Loucy (cell line): Measurements from ENCODE around the gene PLD2.

Experiments used
- H2AFZ ChIP-seq: fragments of 200-600 bp; sonication (generic); 2 replicates; pipeline ENCODE4 v1.6.0; 2016; ENCODE audit warnings: antibody characterized with exemption, mild to moderate bottlenecking, low read length, moderate library complexity
- H3F3A ChIP-seq: fragments of 200-600 bp; 2 replicates; pipeline ENCODE4 v1.6.0; 2016; ENCODE audit warnings: antibody characterized with exemption, low read depth, mild to moderate bottlenecking
- H3K27me3 ChIP-seq: fragments of 200-600 bp; sonication (generic); 2 replicates; pipeline ENCODE4 v1.6.1; 2014; ENCODE audit warnings: low read length, mild to moderate bottlenecking; ENCODE audit not compliant: insufficient read depth, poor library complexity, severe bottlenecking
- H3K36me3 ChIP-seq: fragments of 200-600 bp; sonication (generic); 2 replicates; pipeline ENCODE4 v1.6.1; 2016; ENCODE audit warnings: low read length; ENCODE audit not compliant: insufficient read depth
- H3K4me1 ChIP-seq: fragments of 200-600 bp; sonication (generic); 2 replicates; pipeline ENCODE4 v1.5.1; 2014; ENCODE audit warnings: low read length, mild to moderate bottlenecking; ENCODE audit not compliant: insufficient read depth, poor library complexity, severe bottlenecking
- H3K4me2 ChIP-seq: fragments of 200-600 bp; sonication (generic); 2 replicates; pipeline ENCODE4 v1.6.0; 2014; ENCODE audit warnings: antibody characterized with exemption, low read length, low read depth, mild to moderate bottlenecking; ENCODE audit not compliant: poor library complexity, severe bottlenecking
- H3K4me3 ChIP-seq: fragments of 200-600 bp; sonication (generic); 2 replicates; pipeline ENCODE4 v1.5.1; 2014; ENCODE audit warnings: low read length, mild to moderate bottlenecking, mixed read lengths; ENCODE audit not compliant: poor library complexity, severe bottlenecking
- H3K79me2 ChIP-seq: fragments of 200-600 bp; sonication (generic); 2 replicates; pipeline ENCODE4 v1.6.1; 2014; ENCODE audit warnings: low read length; ENCODE audit not compliant: insufficient read depth
- H3K9ac ChIP-seq: fragments of 200-600 bp; sonication (generic); 2 replicates; pipeline ENCODE4 v1.6.0; 2014; ENCODE audit warnings: mild to moderate bottlenecking, low read depth, low read length, moderate library complexity; ENCODE audit not compliant: poor library complexity, severe bottlenecking
- H3K9me2 ChIP-seq: fragments of 200-600 bp; sonication (generic); replicated peaks from 2 replicates; pipeline ENCODE4 v1.6.1; 2016; ENCODE audit warnings: low read depth, low read length, mixed read lengths
- H3K9me3 ChIP-seq: fragments of 200-600 bp; sonication (generic); 2 replicates; pipeline ENCODE4 v1.6.1; 2014; ENCODE audit warnings: mild to moderate bottlenecking, antibody characterized with exemption, low read length, low read depth; ENCODE audit not compliant: insufficient read depth
- H4K20me1 ChIP-seq: fragments of 200-600 bp; sonication (generic); 2 replicates; pipeline ENCODE4 v1.6.0; 2014; ENCODE audit warnings: antibody characterized with exemption, low read length, mild to moderate bottlenecking; ENCODE audit not compliant: insufficient read depth, poor library complexity, severe bottlenecking
- EZH2phosphoT487 ChIP-seq: fragments of 200-600 bp; IDR thresholded peaks from 2 replicates; pipeline ENCODE4 v1.6.1; 2018; ENCODE audit warnings: antibody characterized with exemption, mild to moderate bottlenecking, moderate library complexity, borderline replicate concordance
- TF ChIP-seq, protein P1 (sequence below): fragments of 200-600 bp; sonication (generic); conservative IDR thresholded peaks from 2 replicates; pipeline ENCODE4 v1.5.1; 2014; ENCODE audit warnings: mild to moderate bottlenecking, antibody characterized with exemption, low read length

PLD2 gene

DNA sequence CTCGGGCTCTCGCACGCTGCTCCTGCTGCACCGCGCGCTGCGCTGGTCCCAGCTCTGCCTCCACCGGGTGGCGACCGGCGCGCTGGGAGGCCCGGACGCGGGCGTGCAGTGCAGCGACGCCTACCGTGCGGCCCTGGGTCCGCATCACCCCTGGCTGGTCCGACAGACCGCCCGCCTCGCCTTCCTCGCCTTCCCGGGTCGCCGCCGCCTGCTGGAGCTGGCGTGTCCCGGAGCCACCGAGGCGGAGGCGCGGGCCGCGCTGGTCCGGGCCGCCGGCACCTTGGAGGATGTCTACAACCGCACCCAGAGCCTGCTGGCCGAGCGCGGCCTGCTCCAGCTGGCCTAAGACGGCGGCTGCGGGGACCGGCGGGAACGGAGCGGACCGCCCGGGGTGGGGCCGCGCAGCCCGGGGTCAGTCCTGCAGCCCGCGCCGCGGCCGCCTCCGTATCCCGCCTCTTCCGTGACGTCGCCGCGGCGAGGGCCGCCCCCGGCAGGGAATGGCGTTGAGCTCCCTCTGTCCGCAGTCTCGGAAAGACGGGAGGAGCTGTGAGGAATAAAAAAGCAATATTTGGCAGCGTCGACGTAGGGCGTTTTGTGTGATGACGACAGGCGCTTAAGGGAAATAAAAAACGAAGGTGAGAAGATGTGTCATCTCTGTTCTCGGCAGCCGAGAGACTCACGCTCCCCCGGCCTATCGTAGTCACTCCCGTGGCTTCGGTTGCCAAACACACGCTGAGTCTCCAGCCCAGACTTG is 16.8 kb upstream of the PLD2 start:
- H4K20me1 ChIP-seq = no peaks in the 10 kb centered on the region
- H3K27me3 ChIP-seq = no peaks in the 10 kb centered on the region
- no peaks in the 10 kb centered on the region for H3K79me2 ChIP-seq
- peak overlapping the region; percentile 84 for H2AFZ ChIP-seq
- H3F3A ChIP-seq = peaks cover 4% of the 10 kb centered on the region; the same call in 1 of the 2 replicates
- peak overlapping the region; percentile 69 for H3K9ac ChIP-seq
- no peaks in the 10 kb centered on the region for H3K36me3 ChIP-seq
- no peaks in the 10 kb centered on the region for H3K9me2 ChIP-seq
- H3K4me1 ChIP-seq = peaks cover 10% of the 10 kb centered on the region
- H3K9me3 ChIP-seq = no peaks in the 10 kb centered on the region
- peak overlapping the region; percentile 85 for H3K4me2 ChIP-seq
- peak overlapping the region; percentile 72 for H3K4me3 ChIP-seq
- TF ChIP-seq, protein P1, sequence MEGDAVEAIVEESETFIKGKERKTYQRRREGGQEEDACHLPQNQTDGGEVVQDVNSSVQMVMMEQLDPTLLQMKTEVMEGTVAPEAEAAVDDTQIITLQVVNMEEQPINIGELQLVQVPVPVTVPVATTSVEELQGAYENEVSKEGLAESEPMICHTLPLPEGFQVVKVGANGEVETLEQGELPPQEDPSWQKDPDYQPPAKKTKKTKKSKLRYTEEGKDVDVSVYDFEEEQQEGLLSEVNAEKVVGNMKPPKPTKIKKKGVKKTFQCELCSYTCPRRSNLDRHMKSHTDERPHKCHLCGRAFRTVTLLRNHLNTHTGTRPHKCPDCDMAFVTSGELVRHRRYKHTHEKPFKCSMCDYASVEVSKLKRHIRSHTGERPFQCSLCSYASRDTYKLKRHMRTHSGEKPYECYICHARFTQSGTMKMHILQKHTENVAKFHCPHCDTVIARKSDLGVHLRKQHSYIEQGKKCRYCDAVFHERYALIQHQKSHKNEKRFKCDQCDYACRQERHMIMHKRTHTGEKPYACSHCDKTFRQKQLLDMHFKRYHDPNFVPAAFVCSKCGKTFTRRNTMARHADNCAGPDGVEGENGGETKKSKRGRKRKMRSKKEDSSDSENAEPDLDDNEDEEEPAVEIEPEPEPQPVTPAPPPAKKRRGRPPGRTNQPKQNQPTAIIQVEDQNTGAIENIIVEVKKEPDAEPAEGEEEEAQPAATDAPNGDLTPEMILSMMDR = peak; percentile 64
- no peak for TF ChIP-seq EZH2phosphoT487

DNA sequence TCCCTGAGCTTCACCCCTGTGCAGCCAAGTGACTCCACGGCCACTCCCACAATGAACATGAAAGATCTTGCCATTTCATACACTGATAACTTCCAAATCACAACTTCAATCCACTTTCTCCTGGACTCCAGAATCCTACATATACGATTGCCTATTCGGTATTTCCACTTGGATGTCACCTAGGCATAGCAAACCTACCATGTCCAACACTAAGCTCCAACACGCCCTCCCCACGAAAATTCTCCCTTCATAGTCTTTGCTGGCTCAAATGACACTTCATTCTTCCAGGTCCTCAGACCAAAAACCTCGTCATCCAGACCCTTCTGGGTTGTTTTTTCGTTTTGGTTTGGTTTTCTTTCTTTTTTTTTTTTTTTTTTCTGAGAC is 16.3 kb upstream of the PLD2 start:
- Histone ChIP-seq H2AFZ (peak overlapping the region; percentile 84), H3K9me3 (no peaks in the 10 kb centered on the region), H3K4me2 (peak overlapping the region; percentile 85), H3K79me2 (no peaks in the 10 kb centered on the region), H3K9ac (peak overlapping the region; percentile 69), H3F3A (peaks cover 4% of the 10 kb centered on the region; the same call in 1 of the 2 replicates), H3K4me1 (peaks cover 10% of the 10 kb centered on the region), H3K27me3 (no peaks in the 10 kb centered on the region), H3K4me3 (peak overlapping the region; percentile 72), H3K9me2 (no peaks in the 10 kb centered on the region), H3K36me3 (no peaks in the 10 kb centered on the region), H4K20me1 (no peaks in the 10 kb centered on the region)
- TF ChIP-seq, protein P1 = no peak
- TF ChIP-seq EZH2phosphoT487 = no peak

DNA sequence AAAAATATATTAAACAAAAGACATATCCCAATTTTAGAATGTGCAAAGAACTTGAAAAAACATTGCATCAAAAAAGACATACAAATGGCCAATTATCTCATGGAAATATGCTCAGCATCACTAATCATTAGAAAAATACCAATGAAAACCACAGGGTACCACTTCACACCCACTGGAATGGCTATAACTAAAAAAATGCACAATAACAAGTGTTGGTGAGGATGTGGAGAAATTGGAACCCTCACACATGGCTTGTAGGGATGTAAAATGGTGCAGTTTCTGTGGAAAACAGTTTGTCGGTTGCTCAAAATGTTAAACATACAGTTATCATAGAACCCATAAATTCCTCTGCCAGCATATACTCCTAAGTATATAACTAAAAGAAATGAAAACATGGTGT is 11.8 kb upstream of the PLD2 start:
- H4K20me1 ChIP-seq = no peaks in the 10 kb centered on the region
- H3K27me3 ChIP-seq = no peaks in the 10 kb centered on the region
- no peaks in the 10 kb centered on the region for H3K9me3 ChIP-seq
- peaks cover 12% of the 10 kb centered on the region for H3K4me1 ChIP-seq
- no peaks in the 10 kb centered on the region; the same call in 1 of the 2 replicates for H3F3A ChIP-seq
- TF ChIP-seq EZH2phosphoT487 = no peak
- peak overlapping the region; percentile 48 for H2AFZ ChIP-seq
- no peak overlapping the region for H3K9ac ChIP-seq
- H3K36me3 ChIP-seq = peaks cover 6% of the 10 kb centered on the region; the same call in 1 of the 2 replicates
- H3K9me2 ChIP-seq = no peaks in the 10 kb centered on the region
- H3K79me2 ChIP-seq = peaks cover 22% of the 10 kb centered on the region
- H3K4me2 ChIP-seq = peak overlapping the region; percentile 47
- H3K4me3 ChIP-seq = no peak overlapping the region
